K562 (cell line): ENCODE measurements around the gene FUT6. TPM values are rescaled to one million over a fixed set of nuclear protein-coding genes. Genes with fewer than 3 reads are reported as not detected.
A peak's percentile ranks its signal among the peaks of the same experiment; 100 is the strongest.
"Not testable (repeated sequence)": the region's sequence is repeated elsewhere in the genome, so short reads cannot be mapped to it uniquely, and the experiment has no call there.

Experiments used
- ATAC-seq: fragments of 200-7000 bp; cut with Tn5 transposase; 3 replicates; pipeline ENCODE4 v1.9.1; 2020; ENCODE audit warnings: moderate library complexity
- BruUV-seq: library from RNA; stranded (reverse); fragments of 400-500 nt; replicated peaks from 2 replicates; lab custom pipeline; 2021; lab: Mats Ljungman, UMichigan
- CTCF ChIA-PET: fragments of 300-600 bp; formaldehyde crosslinking; extraction: SDS; loops from one replicate; lab custom pipeline; 2021; ENCODE audit warnings: low intra/inter-chr PET ratio; lab: Yijun Ruan, JAX
- POLR2A ChIA-PET: fragments of 300-600, 350-650 bp; sonication (Branson Sonifier 250); formaldehyde crosslinking; extraction: SDS; loops from one replicate; lab custom pipeline; 2021; ENCODE audit warnings: antibody characterized with exemption, inconsistent platforms; lab: Yijun Ruan, JAX
- DNase-seq, 4 experiments: peaks; one replicate each; pipeline versions ENCODE4 v3.0.0 to v3.0.0-alpha.2; 2011 to 2018; ENCODE audit warnings: low spot score in 3 of 4, mixed read lengths in 3 of 4; ENCODE audit errors: extremely low read depth in 1 of 4
- FAIRE-seq: peaks from 2 replicates; lab custom pipeline; 2011; peaks lifted over from hg19 to GRCh38; lab: Jason Lieb, UNC
- H2AFZ ChIP-seq: 2 replicates; pipeline ENCODE4 v1.6.0; 2011; ENCODE audit warnings: low read depth, low read length, control low read depth, inconsistent platforms
- H3K27ac ChIP-seq: fragments of 200-600 bp; 3 replicates; pipeline ENCODE4 v1.8.0; 2011; ENCODE audit warnings: low read depth, mild to moderate bottlenecking, control low read depth, inconsistent platforms, low read length, moderate library complexity, mixed read lengths; ENCODE audit errors: extremely low read depth
- H3K27me3 ChIP-seq, 2 experiments: fragments of 300-600 bp in 1 of 2; 2 replicates in 1 of 2; 3 replicates in 1 of 2; pipeline versions ENCODE4 v1.6.0 to v1.8.0; 2011; ENCODE audit warnings: inconsistent platforms in 2 of 2, low read length in 2 of 2, mild to moderate bottlenecking in 1 of 2, mixed read lengths in 1 of 2, moderate library complexity in 1 of 2; ENCODE audit not compliant: control insufficient read depth in 2 of 2, insufficient read depth in 2 of 2
- H3K36me3 ChIP-seq: fragments of 300-600 bp; 3 replicates; pipeline ENCODE4 v1.8.0; 2011; ENCODE audit warnings: mild to moderate bottlenecking, low read length, inconsistent platforms; ENCODE audit not compliant: control insufficient read depth, insufficient read depth
- H3K4me1 ChIP-seq, 2 experiments: fragments of 200-600 bp in 1 of 2; replicated peaks in 1 of 2; 2 replicates in 1 of 2; 3 replicates in 1 of 2; pipeline versions ENCODE4 v1.5.1 to v1.8.0; 2011; ENCODE audit warnings: inconsistent platforms in 2 of 2, low read length in 2 of 2, mild to moderate bottlenecking in 1 of 2, mixed read lengths in 1 of 2, moderate library complexity in 1 of 2; ENCODE audit not compliant: control insufficient read depth in 2 of 2, insufficient read depth in 2 of 2
- H3K4me2 ChIP-seq: 2 replicates; pipeline ENCODE4 v1.6.1; 2011; ENCODE audit warnings: low read length, control low read depth, inconsistent platforms, mixed read lengths; ENCODE audit not compliant: insufficient read depth
- H3K4me3 ChIP-seq: fragments of 200-600 bp; sonication (generic), shearing (Covaris generic); 2 replicates; pipeline ENCODE4 v1.5.1; 2016; ENCODE audit warnings: control low read depth, inconsistent platforms
- H3K79me2 ChIP-seq: fragments of 200-600 bp; 3 replicates; pipeline ENCODE4 v1.8.0; 2011; ENCODE audit warnings: low read length, inconsistent platforms; ENCODE audit not compliant: control insufficient read depth, insufficient read depth
- H3K9ac ChIP-seq, 2 experiments: 2 replicates each; pipeline versions ENCODE4 v1.6.0 to v1.6.1; 2011; ENCODE audit warnings: low read depth in 2 of 2, low read length in 2 of 2, control low read depth in 1 of 2, inconsistent platforms in 1 of 2, mild to moderate bottlenecking in 1 of 2, mixed read lengths in 1 of 2; ENCODE audit not compliant: insufficient read depth in 1 of 2
- H3K9me1 ChIP-seq: one replicate; pipeline ENCODE4 v1.6.0; 2011; ENCODE audit warnings: inconsistent platforms, mild to moderate bottlenecking, low read length, moderate library complexity; ENCODE audit not compliant: control insufficient read depth, insufficient read depth
- H3K9me3 ChIP-seq: replicated peaks from 2 replicates; pipeline ENCODE4 v1.5.1; 2011; ENCODE audit warnings: low read depth, low read length, inconsistent platforms; ENCODE audit not compliant: control insufficient read depth, insufficient read depth
- H4K20me1 ChIP-seq: replicated peaks from 2 replicates; pipeline ENCODE4 v1.6.1; 2011; ENCODE audit warnings: low read length, inconsistent platforms, mixed read lengths; ENCODE audit not compliant: control insufficient read depth, insufficient read depth
- ATF3 ChIP-seq, 2 experiments: fragments of 450-650 bp in 1 of 2; sonication (generic) in 1 of 2; formaldehyde crosslinking in 1 of 2; IDR thresholded peaks in 1 of 2; conservative IDR thresholded peaks in 1 of 2; 2 replicates each; pipeline versions ENCODE4 v1.6.1 to v1.8.1; 2016 to 2023; ENCODE audit warnings: mild to moderate bottlenecking in 2 of 2, moderate library complexity in 2 of 2, inconsistent platforms in 1 of 2, missing genetic modification reagents in 1 of 2
- FOSL1 ChIP-seq: fragments of 200-800 bp; sonication (Bioruptor generic); conservative IDR thresholded peaks from 2 replicates; pipeline ENCODE4 v1.6.1; 2016; ENCODE audit warnings: missing genetic modification characterization, missing compliant biosample characterization
- ZNF121 ChIP-seq: sonication (generic); formaldehyde crosslinking; conservative IDR thresholded peaks from 2 replicates; pipeline ENCODE4 v1.8.0; 2022; ENCODE audit warnings: missing genetic modification reagents
- WGBS: fragments of 100-300 bp; shearing (Covaris generic); methylation state at CpG from one replicate; pipeline ENCODE4 v1.1.6; 2016; ENCODE audit warnings: low coverage, mixed read lengths; ENCODE audit not compliant: insufficient coverage; ENCODE audit errors: missing lambda C conversion rate; 5-methylcytosine and 5-hydroxymethylcytosine counted together
- in situ Hi-C: fragments of 300-500 bp; cut with MboI; formaldehyde crosslinking; loops from 4 replicates; pipeline ENCODE4 v1.15.0; 2018; ENCODE audit warnings: inconsistent platforms, mixed read lengths
- intact Hi-C: fragments of 100-400 bp; cut with micrococcal nuclease; formaldehyde crosslinking; loops from 2 replicates; pipeline ENCODE4 v1.14.2; 2022
- polyA plus RNA-seq, 8 experiments: library from polyadenylated mRNA; depleted of rRNA in 4 of 8; stranded (reverse) in 5 of 8; unstranded in 3 of 8; fragments of >200 nt; fragmentation: Nextera tagmentation in 2 of 8; fragmentation: Illumina TruSeq in 1 of 8; extraction: Ambion mirVana in 2 of 8; extraction: Trizol in 1 of 8; gene quantifications; 2 replicates each; pipeline versions ENCODE4 v1.2.1 to v1.2.3, GENCODE V29; 2011 to 2014; ENCODE audit warnings: inconsistent platforms in 1 of 8, missing spikeins in 1 of 8
- total RNA-seq, 7 experiments: library from RNA; depleted of rRNA in 6 of 7; stranded (reverse); fragments of >200 nt in 6 of 7; fragmentation: Illumina TruSeq in 2 of 7; extraction: Trizol in 2 of 7; gene quantifications; 2 replicates each; pipeline versions ENCODE4 v1.2.1 to v1.2.3, GENCODE V29; 2011 to 2021; ENCODE audit warnings: low replicate concordance in 1 of 7

Gene FUT6
- total and polyA plus RNA-seq, 9 of the 15 experiments (the other 6 are each of a cell fraction or from before 2014, with no cell fraction given) = 0.04 TPM; not detected in 8

DNA sequence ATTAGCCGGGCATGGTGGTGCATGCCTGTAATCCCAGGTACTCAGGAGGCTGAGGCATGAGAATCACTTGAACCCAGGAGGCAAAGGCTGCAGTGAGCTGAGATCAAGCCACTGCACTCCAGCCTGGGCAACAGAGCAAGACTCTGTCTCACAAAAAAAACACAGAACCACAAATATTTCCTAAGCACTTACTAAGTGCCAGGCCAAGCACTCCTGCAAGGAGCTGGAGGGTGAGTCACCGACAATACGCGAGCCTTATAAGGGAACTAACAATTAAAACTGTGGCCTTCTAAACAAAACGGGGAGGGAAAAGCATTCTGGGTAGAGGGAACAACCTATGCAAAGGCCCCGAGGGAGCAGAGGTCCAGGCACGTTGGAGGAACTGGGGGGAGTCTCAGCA lies 35.0 kb upstream of the FUT6 start:
- ATAC-seq; H3K9ac ChIP-seq; in situ Hi-C loops; H3K4me1 ChIP-seq; H3K9me3 ChIP-seq; H3K27ac ChIP-seq; H4K20me1 ChIP-seq; H3K4me2 ChIP-seq; H3K36me3 ChIP-seq; H2AFZ ChIP-seq; DNase-seq; CTCF ChIA-PET; H3K4me3 ChIP-seq; BruUV-seq; FAIRE-seq; H3K9me1 ChIP-seq; intact Hi-C loops; H3K79me2 ChIP-seq; TF ChIP-seq ATF3 (CRISPR knock-in tag; conservative IDR thresholded peaks at IDR 0.05): not testable (repeated sequence)
- TF ChIP-seq FOSL1 (peak; percentile 47), ATF3 (IDR thresholded peaks at IDR 0.05) (peak; percentile 41; the same call in 1 of the 2 replicates), ZNF121 (CRISPR knock-in tag) (peak; percentile 77)
- POLR2A ChIA-PET = interaction anchor here (0.5 kb wide), 1 partner anchor 16 kb away, joined by 3 read pairs; no protein-coding TSS in a partner anchor
- WGBS = 48% methylated on average over 6 of the region's 7 CpGs
- peaks cover 7 to 26% of the 10 kb centered on the region in 2 experiments; a peak in 3 of 5 replicates for H3K27me3 ChIP-seq
